PC-3 (cell line): ENCODE results near the gene TMEM223. TPM values are rescaled to one million over a fixed set of nuclear protein-coding genes. Genes with fewer than 3 reads are reported as not detected.

ENCODE experiments used
- ATAC-seq: fragments of 200-7000 bp; cut with Tn5 transposase; 2 replicates; pipeline ENCODE4 v1.9.1; 2020; ENCODE audit warnings: mild to moderate bottlenecking, moderate library complexity
- BruUV-seq: library from RNA; stranded (reverse); fragments of 400-500 nt; replicated peaks from 2 replicates; lab custom pipeline; 2021; lab: Mats Ljungman, UMichigan
- CTCF ChIA-PET: fragments of 300-600 bp; sonication (Branson Sonifier 250); formaldehyde crosslinking; loops from one replicate; lab custom pipeline; 2022; ENCODE audit warnings: antibody characterized with exemption; lab: Charles Lee
- POLR2A ChIA-PET: fragments of 300-600 bp; sonication (Branson Sonifier 250); formaldehyde crosslinking; loops from one replicate; lab custom pipeline; 2022; ENCODE audit warnings: antibody characterized with exemption; ENCODE audit not compliant: unreplicated experiment; lab: Charles Lee
- DNase-seq: peaks from one replicate; pipeline ENCODE4 v3.0.0-alpha.2; 2015
- H2AFZ ChIP-seq: fragments of 300-600 bp; sonication (generic); 2 replicates; pipeline ENCODE4 v1.6.0; 2016; ENCODE audit warnings: antibody characterized with exemption, low read length
- H3F3A ChIP-seq: fragments of 300-600 bp; sonication (generic); one replicate; pipeline ENCODE4 v1.6.0; 2017; ENCODE audit warnings: antibody characterized with exemption, low read length, control low read depth, mild to moderate bottlenecking; ENCODE audit not compliant: unreplicated experiment
- H3K27ac ChIP-seq: fragments of 300-600 bp; sonication (generic); 2 replicates; pipeline ENCODE4 v1.5.1; 2016; ENCODE audit warnings: mild to moderate bottlenecking, low read length
- H3K27me3 ChIP-seq: fragments of 300-600 bp; sonication (generic); 2 replicates; pipeline ENCODE4 v1.6.1; 2016; ENCODE audit warnings: low read length, mixed read lengths
- H3K36me3 ChIP-seq: fragments of 300-600 bp; sonication (generic); 2 replicates; pipeline ENCODE4 v1.6.1; 2016; ENCODE audit warnings: low read depth, mixed run types, low read length, mixed read lengths
- H3K4me1 ChIP-seq: fragments of 300-600 bp; sonication (generic); 2 replicates; pipeline ENCODE4 v1.5.1; 2016; ENCODE audit warnings: low read length; ENCODE audit not compliant: insufficient read depth
- H3K4me2 ChIP-seq: fragments of 300-600 bp; sonication (generic); 2 replicates; pipeline ENCODE4 v1.6.0; 2016; ENCODE audit warnings: low read length
- H3K4me3 ChIP-seq: fragments of 300-600 bp; sonication (generic); 2 replicates; pipeline ENCODE4 v1.5.1; 2016; ENCODE audit warnings: mild to moderate bottlenecking, low read length, mixed read lengths
- H3K79me2 ChIP-seq: fragments of 300-600 bp; sonication (generic); 2 replicates; pipeline ENCODE4 v1.6.1; 2017; ENCODE audit warnings: low read length, mixed read lengths
- H3K9ac ChIP-seq: fragments of 300-600 bp; sonication (generic); 2 replicates; pipeline ENCODE4 v1.6.0; 2016; ENCODE audit warnings: mild to moderate bottlenecking, low read length
- H3K9me2 ChIP-seq: fragments of 300-600 bp; sonication (generic); replicated peaks from 2 replicates; pipeline ENCODE4 v1.6.1; 2016; ENCODE audit warnings: mixed run types, low read length, mixed read lengths
- H3K9me3 ChIP-seq: fragments of 300-600 bp; sonication (generic); 2 replicates; pipeline ENCODE4 v1.6.1; 2016; ENCODE audit warnings: low read length, mixed read lengths
- H4K20me1 ChIP-seq: fragments of 300-600 bp; sonication (generic); 2 replicates; pipeline ENCODE4 v1.6.1; 2016; ENCODE audit warnings: low read length, mixed read lengths
- CTCF ChIP-seq: fragments of 300-600 bp; sonication (generic); conservative IDR thresholded peaks from 2 replicates; pipeline ENCODE4 v1.5.1; 2017; ENCODE audit warnings: antibody characterized with exemption, low read depth, mild to moderate bottlenecking, low read length
- EZH2 ChIP-seq: fragments of 300-600 bp; sonication (generic); IDR thresholded peaks from one replicate; pipeline ENCODE4 v1.6.1; 2017; ENCODE audit warnings: antibody characterized with exemption, mild to moderate bottlenecking, low read length; ENCODE audit not compliant: unreplicated experiment
- EZH2phosphoT487 ChIP-seq: fragments of 300-600 bp; sonication (generic); IDR thresholded peaks from 2 replicates; pipeline ENCODE4 v1.6.1; 2018; ENCODE audit warnings: mild to moderate bottlenecking, antibody characterized with exemption, low read length, borderline replicate concordance
- intact Hi-C: fragments of 100-400 bp; cut with micrococcal nuclease; formaldehyde crosslinking; loops from 2 replicates; pipeline ENCODE4 v1.9.0; 2023
- total RNA-seq: library from RNA; depleted of rRNA; stranded (reverse); fragments of >200 nt; gene quantifications from 2 replicates; pipeline ENCODE4 v1.2.3, GENCODE V29; 2014

Gene TMEM223
- total RNA-seq, 1 experiment from 2014 or later, result 37.5 TPM

- H2AFZ ChIP-seq, result peak within 1 kb of the TSS; percentile 94
- no peaks in the 10 kb centered on the region for H3K9me2 ChIP-seq
- no TSS peak for BruUV-seq
- no peaks in the 10 kb centered on the region for H3F3A ChIP-seq
- H3K9me3 ChIP-seq, result no peaks in the 10 kb centered on the region
- no peaks in the 10 kb centered on the region for H4K20me1 ChIP-seq
- intact Hi-C loops, result loop anchor here (1.0 kb wide), 1 partner anchor 26 kb away; the partner anchor contains the start of gene TTC9C
- H3K79me2 ChIP-seq, result peaks cover 10% of the 10 kb centered on the region; the same call in 1 of the 2 replicates
- peak within 1 kb of the TSS; percentile 87 for H3K4me3 ChIP-seq
- H3K36me3 ChIP-seq, result peaks cover 4% of the 10 kb centered on the region; the same call in 1 of the 2 replicates
- ATAC-seq, result peak; percentile 98
- peak within 1 kb of the TSS; percentile 73 for H3K27ac ChIP-seq
- H3K4me2 ChIP-seq, result peak within 1 kb of the TSS; percentile 81
- DNase-seq, result peak; percentile 99
- no peaks in the 10 kb centered on the region for H3K27me3 ChIP-seq
- ChIA-PET CTCF (interaction anchor here (0.5 to 1.3 kb wide), 6 partner anchors 17 to 73 kb away, joined by 3 to 13 read pairs (median 3); partner anchors contain the start of genes TAF6L and TMEM179B), POLR2A (interaction anchor here (0.5 to 1.5 kb wide), 19 partner anchors 8 to 927 kb away, joined by 3 to 21 read pairs (median 4); partner anchors contain the start of genes BSCL2, C11orf98, CSKMT and EEF1G)
- H3K9ac ChIP-seq, result peak within 1 kb of the TSS; percentile 87
- H3K4me1 ChIP-seq, result peaks cover 16% of the 10 kb centered on the region
- TF ChIP-seq CTCF, result no peak
- no peak for TF ChIP-seq EZH2
Measured at GRCh38 chr11:62753736-62754603, 37.8 kb downstream of the TMEM223 start, which contains the start of gene ZBTB3. TSS of gene ZBTB3 (minus strand) at chr11:62754160. CDS start at chr11:62753664, 496 bp downstream.

DNA sequence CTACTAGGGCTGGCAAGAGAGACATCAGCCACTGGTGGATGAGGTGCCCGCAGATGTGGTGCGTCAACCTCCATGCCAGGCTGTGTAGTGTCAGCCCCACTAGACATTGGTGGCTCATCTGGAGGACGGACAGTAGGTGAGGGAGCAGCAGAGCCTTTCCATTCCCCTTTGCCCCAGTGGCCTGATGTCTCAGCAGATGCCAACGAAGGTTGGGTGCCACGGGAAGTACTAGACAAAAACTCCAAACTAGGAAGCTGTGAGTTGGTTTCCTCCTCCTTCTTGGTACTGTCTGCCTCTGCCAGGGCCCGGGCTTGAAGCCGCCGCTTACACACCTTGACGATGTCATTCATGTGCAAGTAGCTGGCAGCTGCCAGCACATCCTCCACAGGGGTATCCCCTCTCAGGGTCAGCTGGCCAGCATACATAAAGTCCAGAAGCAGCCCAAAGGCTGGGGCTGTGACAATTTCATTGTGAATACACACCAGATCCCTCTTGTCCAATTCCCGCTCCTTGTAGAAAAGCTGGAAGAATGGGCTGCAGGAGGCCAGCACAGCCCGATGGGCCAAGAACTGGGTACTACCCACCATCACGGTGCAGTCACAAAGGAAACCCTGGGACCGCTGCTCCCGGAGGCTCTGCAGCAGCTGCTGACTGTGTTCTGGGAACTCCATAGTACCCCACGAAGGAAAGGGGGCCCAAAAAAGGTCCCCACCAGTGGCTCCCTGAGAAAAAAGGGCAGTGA, 38.6 kb downstream of the TMEM223 start:
- Histone ChIP-seq H3K9me2 (no peaks in the 10 kb centered on the region), H3F3A (no peaks in the 10 kb centered on the region), H3K9me3 (no peaks in the 10 kb centered on the region), H4K20me1 (no peaks in the 10 kb centered on the region), H3K4me1 (peaks cover 16% of the 10 kb centered on the region), H2AFZ (peak overlapping the region; percentile 94), H3K4me3 (peak overlapping the region; percentile 87), H3K27ac (no peak overlapping the region), H3K27me3 (no peaks in the 10 kb centered on the region), H3K4me2 (peak overlapping the region; percentile 81), H3K9ac (peak overlapping the region; percentile 87), H3K79me2 (peaks cover 10% of the 10 kb centered on the region; the same call in 1 of the 2 replicates), H3K36me3 (peaks cover 6% of the 10 kb centered on the region; the same call in 1 of the 2 replicates)
- intact Hi-C loops, result no loop called here
- DNase-seq, result no peak
- BruUV-seq, result TSS peak; percentile 89
- POLR2A ChIA-PET, result interaction anchor here (0.6 to 1.5 kb wide), 14 partner anchors 8 to 179 kb away, joined by 3 to 21 read pairs (median 6); partner anchors contain the start of genes BSCL2, C11orf98, CSKMT and EEF1G
- TF ChIP-seq EZH2 (no peak), EZH2phosphoT487 (no peak), CTCF (no peak)
- CTCF ChIA-PET, result interaction anchor here (1.0 to 1.3 kb wide), 3 partner anchors 33 to 72 kb away, joined by 3 to 13 read pairs (median 4); partner anchors contain the start of gene TMEM179B
- no peak for ATAC-seq
